ENCODE measurements around the gene HOOK2.

Gene HOOK2

DNA sequence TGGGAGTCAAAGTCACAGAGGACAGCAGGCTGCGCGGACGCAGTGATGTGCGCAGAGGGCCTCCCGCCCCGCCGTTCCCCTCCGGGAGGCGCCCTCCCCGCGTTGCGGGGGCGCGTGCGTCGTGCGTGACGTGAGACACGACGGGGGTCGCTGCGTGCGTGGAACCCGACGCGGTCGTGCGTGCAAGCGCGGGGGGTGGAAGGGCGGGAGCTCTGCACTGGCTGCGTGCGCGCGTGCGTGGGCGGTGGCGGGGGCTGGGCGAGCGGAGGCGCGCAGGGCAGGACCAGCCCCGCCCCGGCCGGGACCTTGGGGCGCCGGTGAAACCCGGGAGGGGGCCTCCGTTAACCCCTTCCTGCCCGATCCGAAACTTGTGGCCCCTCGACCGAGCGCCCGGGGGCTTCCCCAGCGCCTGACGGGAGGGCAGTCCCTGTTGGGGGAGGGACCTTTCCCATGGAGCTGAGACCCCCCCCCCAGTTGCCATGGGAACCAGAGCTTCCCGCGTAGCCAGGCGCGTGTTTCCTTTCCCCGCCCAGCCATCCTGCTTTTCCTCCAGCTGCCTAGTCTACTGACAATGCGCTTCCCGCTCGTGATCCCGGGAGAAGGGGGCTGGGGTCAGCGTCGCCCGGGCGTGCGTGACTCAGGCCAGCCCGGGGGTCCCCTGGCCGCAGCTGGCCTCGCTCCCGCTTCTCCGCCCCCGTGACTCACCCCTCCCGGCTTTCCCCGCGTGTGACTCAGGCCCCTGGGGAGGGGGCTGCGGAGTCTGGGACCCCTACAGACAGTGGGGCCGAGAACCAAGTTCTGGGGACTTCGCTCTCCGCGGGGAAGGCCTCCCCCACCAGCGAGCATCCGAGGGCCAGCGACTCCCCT is 7.3 kb upstream of the HOOK2 start:
- DNase-seq = peak; percentile 52 to 81

DNA sequence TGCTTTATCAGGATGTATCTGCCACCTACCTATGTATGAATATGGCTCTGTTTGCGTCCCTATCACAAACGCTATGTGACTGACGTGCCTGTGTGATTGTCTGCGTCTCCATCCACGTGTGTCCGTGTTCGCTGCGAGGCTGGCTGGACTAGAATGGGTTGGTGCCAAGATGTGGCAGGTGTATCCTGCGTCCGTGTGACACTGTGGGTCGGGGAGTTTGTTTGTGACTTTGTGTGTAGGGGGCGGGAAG is 6.7 kb upstream of the HOOK2 start:
- peak in 1 of 2 donors; percentile 52 for DNase-seq

DNA sequence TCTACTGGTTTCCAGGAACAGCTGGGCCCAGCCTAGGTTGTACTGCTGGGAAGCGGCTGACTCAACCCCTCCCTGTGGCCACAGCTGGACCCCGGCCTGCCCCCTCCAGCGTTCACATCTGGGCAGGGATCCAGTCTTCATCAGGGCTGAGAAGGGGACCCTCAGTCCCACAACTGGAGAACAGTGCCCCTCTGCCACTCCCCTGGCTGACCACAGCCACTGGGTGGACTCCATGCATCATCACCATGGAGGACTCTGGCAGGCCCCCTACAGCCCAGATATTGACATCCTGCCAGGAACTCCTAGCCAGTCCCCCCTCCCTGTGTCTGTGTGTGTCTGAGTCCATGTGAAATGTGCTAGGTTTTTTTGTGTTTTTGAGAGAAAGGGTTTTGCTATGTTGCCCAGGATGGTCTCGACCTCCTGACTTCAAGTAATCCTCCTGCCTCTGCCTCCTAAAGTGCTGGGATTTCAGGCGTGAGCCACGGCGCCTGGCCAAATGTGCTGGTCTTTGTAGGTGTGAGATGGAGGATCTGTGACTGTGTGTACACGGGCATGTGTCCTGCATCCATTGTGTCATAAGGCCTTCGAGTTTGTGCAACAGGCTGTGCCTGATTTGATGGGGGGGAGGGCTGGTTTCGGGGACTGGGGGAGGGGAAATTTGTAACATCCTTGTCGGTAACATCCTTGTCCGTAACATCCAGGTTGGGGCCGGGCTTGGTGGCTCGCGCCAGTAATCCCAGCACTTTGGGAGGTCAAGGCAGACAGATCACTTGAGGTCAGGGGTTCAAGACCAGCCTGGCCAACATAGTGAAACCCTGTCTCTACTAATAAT is 4.0 kb upstream of the HOOK2 start:
- DNase-seq = no peak

DNA sequence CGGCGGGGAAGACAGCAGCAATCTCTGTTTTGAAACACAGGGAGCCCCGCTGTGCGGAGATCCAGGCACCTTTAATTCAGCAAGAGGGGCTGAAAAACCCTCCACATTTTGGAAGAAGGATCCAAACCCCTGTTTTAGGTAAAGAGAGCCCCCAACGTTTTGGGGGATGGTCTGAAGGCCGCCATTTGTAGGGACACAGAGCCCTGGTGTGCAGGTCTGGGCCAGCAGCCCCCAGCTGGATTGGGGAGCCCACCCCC is 3.5 kb upstream of the HOOK2 start:
- no peak for DNase-seq

DNA sequence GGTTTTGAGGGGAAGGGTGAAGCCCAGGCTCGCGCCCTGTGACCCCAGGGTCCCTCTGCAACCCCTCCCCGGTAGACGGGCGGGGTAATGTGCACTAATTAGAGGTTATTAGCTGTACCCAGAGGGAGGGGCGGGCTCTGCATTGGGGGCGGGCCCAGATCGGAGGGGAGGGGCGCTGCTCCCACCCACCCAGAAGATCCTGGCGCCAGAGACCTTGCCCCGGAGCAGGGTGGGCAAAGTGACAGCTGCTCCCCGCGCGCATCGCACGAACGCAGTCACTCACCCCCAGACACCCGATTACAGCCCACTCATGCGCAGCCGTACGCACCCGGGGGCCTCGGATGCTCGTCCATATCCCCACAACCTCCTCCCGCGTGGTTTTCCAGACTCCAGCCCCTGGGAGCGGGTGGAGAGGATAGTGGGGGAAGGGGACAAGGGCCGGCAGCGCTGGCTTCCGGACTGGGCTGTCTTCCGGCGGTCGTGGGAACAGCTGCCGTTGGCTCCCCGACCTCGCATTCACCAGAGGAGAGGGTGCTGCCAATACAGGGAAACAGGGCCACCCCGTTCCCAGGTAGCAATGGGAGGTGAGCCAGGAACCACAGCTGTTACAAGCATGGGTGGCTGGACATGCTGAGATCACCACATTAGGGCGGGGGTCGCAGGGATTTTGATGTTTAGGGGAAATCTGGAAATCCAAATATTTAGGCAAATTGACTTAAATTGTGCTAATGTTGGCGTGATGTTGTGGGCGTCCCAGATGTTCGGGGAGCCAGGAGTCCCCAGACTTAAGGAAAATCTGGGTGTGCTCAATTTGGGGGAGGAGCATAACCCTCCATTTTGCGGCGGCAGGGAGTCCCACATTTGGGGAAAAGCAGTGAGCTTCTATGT is 2.9 kb upstream of the HOOK2 start:
- DNase-seq = peak in 1 of 2 donors; percentile 36

DNA sequence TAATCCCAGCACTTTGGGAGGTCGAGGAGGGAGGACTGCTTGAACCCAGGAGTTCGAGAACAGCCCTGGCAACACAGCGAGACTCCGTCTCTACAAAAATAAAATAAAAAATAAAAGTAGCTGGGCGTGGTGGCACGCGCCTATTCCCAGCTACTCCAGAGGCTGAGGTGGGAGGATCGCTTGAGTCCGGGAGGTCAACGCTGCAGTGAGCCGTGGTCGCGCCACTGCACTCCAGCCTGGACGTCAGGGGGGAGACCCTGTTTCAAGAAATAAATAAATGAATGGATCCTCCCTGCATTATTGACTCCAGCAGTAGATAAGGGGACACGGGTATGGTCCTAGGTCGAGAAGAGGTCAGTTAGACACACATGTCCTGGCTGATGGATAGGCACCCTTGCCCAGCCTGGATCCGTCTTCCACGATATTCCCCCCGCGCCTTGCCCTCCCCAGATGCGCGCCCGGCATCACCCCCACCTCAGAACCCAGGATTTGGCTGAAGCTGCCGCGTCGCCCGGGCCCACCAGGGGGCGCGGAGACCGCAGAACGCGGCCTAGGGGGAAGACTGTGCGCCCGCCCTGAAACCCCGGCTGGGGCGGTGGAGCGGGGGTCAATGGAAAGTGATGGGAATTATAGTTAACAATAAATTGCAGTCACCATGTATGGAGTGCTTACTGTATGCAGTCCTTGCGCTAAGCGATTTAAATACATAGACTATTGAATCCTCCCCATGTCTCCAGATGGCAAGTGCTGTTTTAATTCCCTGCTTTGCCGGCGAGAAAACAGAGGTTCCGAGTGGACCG is 2.1 kb upstream of the HOOK2 start:
- peak; percentile 58 to 59 for DNase-seq

DNA sequence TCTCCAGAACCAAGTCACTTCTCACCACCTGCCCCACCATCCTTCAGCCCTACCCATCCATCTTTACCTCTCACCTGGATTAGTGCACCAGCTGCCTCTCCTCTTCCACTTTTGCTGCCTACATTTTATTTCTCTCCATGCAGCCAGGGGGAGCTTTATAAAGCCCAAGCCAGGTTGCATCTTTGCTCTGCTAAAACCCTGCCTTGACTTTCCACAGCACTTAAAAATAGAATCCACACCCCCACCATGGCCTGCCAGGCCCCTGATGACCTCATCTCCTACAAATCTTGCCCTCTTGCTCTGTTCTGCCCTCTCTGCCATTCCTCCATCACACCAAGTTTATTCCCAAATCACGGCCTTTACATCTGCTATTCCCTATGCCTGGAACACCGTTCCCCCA is 1.8 kb downstream of the HOOK2 start:
- DNase-seq = no peak

DNA sequence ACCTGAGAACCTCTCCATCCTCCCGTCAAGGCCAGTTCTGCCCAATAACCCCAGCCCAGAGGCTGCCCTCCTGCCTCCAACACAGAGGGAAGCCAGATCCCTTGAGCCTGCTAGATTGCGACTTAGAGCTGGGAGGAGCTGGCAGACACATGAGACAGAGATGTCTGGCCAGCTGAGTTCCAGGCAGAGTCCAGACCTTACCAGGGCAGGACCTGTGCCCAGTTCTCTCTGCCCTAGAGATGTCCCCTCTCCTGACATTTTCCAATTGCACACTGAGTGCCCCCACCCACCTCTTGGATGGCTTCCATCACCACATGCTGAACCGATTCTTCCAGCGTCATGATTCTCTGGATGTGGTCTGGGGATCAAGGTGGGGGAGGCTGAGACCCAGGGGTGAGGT is 3.0 kb downstream of the HOOK2 start:
- no peak for DNase-seq

DNA sequence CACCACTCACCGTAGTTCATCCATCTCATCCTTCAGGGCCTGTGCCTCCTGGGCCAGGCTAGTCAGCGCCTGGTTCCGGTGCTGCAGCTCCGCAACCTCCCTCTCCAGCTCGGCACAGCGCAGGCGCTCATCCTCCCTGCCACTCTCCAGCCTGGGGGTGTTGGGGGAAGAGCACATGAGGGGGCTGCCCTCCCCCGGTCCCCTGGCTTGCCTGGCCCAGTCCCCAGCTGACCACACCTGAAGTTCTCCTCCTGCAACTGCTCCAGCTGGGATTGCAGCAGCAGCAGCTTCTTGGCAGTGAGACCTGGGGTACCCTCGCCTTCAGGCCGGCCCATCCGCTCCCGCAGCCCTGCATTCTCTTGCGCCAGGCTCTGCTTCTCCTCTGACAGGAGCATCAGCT is 4.4 kb downstream of the HOOK2 start:
- no peak for DNase-seq

DNA sequence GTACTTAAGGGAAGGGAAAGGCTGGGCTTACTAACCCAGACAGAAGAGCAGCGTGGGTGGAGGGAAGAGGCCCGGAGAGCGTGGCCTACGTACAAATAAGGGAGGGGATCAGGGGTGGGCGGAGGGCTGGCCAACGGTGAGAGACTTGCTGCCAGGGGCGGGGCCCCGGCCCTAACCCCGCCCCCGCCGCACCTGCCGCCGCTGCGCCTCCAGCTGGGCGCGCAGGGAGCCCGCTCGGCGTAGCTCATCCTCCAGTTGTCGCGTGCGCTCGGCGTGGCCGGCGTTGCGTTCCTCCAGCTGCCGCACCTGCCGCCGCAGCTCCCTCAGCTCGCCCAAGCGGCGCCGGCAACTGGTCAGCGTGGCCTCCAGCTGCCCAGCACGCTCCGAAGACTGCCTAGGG is 5.7 kb downstream of the HOOK2 start:
- DNase-seq = no peak

DNA sequence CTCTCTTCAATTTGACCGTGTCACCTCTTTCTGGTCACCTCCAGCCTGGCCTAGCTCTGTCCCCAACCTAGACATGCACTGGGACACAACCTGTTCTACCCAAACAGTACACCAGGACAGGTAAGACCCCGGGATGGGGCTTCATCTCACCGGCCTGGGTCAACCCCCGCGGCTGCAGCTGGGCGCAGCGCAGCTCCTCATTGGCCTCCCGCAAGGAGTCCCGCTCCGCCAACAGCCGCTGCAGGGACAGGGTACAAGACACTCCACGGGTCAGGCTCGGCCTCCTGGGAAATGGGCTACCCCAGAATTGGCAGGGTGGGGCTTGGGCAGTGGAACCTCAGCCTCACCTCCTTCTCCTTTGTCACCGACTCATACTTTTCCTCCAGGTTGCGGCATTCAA is 7.7 kb downstream of the HOOK2 start:
- DNase-seq = no peak

DNA sequence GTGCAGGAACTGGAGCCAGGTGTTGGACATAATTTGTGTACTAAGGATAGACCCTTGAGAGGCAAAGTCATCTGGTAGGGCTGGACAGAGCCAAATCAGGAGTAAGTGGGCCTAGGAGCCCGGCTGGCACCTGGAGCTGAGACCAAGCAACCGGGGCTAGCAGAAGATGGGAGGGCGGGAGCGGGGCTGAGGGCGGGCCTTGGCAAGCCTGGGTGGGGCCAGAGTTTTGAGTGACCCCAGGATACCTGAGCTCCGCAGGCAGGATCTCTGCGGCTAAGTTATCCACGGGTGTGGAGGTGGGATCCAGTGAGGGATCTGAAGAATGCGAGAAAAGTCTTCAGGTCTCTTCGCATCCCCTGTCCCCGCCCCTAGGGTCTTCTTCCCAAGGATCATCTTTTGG is 8.2 kb downstream of the HOOK2 start:
- DNase-seq = no peak

DNA sequence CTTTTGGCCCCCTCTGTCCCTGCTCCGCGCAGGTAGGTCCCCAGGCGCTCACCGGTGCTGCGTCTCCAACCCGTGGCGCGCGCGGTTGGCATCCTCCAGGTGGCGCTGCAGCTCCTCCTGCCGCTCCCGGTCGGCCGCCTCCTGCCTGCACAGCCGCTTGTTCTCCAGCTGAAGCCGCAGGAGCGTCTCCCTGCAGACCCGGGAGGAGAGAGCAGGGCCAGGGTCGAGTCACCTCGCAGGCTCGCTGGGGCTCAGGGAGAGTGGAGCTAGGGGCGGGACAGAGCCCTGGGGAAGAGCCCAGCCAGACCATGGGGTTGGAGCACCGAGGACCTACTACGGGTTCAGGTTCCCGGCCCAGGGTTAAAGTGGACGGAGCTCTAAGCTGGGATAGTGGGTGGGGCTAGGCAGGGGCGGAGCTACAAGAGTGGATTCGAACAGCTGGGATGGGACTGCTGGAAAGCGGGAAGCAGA is 9.3 kb downstream of the HOOK2 start:
- peak; percentile 27 to 31 for DNase-seq

DNA sequence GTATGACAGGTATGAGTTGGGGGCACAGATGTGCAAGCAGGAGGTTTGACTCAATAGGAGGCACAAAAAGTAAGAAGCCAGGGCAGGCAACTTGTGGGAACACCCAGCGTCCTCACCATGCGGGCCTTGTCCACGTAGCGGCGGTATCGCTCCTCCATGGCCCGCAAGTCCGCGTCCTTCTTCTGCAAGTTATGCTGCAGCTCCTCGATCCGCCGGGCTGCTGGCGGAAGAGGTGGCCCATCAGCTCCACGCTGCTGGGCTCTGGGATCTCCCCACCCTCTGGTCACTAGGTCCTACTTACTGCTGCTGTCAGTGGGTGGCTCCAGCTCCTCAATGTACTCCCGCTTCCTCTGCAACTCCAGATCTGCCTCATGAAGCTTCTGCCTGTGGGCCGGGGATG is 10.7 kb downstream of the HOOK2 start:
- no peak for DNase-seq

DNA sequence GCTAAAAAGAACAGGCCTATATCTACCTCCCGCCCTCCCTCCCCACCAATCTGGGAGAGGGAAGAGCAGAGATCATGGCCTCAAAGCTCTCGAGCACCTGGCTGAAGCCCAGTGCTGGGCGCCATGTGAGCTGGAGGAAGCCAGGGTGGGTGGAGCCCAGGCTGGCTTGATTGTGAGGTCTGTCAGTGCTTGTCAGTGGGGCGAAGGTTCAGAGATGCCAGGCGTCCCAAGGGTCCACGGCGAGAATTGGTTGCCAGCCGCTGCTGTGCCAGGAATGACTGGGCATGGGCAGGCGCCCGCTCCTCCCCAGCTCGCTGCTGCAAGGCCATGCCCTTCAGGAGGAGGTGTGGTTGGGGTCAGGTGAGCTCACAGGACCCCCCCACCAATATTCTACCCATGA is 12.3 kb downstream of the HOOK2 start:
- no peak for DNase-seq

DNA sequence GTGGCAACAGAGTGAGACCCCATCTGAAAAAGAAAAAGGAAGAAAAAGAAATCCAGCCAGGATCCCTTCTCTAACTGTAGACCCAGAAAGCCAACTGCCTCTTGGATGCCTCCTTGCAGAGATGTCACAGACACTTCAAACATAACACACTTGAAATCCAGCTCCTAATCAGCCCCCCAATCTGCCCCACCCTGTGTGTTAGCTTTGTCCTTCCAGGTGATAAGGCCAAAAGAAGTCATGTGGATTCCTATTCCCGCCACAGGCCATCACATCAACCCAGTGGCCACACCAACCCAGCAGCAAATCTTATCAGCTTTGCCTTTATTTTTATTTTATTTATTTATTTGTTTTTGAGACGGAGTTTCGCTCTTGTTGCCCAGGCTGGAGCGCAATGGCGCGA is 15.7 kb downstream of the HOOK2 start:
- no peak for DNase-seq

DNA sequence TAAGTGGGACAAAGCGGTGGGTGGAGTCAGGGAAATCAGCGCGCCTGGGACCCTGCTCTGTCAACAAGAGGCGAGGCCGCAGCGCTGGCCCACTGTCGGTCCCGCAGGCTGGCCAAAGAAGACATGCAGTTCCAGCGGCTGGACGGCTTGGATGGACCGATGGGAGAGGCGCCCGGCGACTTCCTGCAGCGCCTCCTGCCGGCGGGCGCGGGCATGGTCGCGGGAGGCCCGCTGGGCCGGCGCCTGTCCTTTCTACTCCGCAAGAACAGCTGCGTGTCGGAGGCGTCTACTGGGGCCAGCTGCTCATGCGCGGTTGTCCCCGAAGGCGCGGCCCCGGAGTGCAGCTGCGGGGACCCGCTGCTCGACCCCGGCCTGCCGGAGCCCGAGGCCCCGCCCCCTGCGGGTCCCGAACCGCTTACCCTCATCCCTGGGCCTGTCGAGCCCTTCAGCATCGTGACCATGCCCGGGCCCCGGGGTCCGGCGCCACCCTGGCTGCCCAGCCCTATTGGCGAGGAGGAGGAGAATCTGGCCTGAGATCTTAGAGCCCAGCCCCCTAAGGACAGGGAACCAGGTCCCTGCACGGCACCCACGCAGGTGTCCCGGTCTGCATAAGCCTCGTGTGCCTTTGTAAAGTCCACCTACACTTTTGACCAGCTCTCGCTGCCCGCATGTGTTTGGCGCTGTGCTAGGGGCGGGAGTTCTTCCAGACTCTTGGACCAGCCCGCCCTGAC is 17.6 kb downstream of the HOOK2 start:
- peak; percentile 25 to 58 for DNase-seq

DNA sequence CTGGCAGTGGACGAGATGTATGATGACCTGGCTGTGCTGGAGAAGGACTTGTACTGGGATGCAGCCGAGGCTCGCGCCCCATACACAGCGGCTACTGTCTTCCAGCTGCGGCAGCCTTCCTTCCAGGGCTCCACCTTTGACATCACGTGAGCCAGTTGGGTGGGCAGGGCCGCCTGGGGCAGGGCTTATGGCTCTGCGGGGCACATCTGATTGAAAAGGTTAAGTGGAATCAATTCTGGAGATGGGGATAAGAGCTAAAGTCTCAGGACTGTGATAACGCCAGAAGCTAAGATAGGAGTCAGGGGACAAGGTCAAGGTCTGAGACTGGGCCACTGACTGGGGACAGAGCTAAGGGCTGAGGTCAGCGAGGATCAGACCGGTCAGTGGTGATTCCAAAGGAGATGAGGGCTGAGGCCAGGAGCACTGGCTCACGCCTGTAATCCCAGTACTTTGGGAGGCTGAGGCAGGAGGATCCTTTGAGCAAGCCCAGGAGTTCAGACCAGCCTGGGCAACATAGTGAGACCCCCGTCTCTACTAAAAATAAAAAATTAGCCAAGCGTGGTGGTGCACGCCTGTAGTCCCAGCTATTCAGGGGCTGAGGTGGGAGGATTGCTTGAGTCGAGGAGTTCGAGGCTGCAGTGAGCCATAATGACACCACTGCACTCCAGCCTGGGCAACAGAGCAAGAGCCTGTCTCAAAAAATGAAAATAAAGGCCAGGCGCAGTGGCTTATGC is 19.0 kb downstream of the HOOK2 start:
- DNase-seq = no peak

DNA sequence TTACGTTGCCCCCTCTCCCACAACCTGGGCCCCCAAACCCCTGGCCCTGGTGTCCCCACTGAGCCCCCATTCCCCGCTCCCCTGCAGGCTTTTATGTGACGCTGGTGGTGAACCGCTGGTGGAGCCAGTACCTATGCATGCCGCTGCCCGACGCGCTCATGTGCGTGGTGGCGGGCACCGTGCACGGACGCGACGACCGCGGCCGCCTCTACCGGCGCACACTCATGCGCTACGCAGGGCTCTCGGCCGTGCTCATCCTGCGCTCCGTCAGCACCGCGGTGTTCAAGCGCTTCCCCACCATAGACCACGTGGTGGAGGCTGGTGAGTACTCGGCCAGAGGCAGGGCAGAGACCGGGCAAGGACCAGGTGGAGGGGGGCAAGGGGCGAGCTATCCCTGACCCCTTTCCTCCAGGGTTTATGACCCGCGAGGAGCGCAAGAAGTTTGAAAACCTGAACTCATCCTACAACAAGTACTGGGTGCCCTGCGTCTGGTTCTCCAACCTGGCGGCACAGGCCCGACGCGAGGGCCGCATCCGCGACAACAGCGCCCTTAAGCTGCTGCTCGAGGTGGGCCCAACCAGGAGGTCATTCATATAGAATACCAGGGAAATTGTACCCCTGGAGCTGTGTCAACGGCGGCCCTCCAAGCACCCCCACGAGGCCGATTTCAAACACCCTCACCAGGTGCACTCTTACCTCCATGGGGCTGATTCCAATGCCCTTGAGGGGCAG is 20.7 kb downstream of the HOOK2 start:
- no peak for DNase-seq

DNA sequence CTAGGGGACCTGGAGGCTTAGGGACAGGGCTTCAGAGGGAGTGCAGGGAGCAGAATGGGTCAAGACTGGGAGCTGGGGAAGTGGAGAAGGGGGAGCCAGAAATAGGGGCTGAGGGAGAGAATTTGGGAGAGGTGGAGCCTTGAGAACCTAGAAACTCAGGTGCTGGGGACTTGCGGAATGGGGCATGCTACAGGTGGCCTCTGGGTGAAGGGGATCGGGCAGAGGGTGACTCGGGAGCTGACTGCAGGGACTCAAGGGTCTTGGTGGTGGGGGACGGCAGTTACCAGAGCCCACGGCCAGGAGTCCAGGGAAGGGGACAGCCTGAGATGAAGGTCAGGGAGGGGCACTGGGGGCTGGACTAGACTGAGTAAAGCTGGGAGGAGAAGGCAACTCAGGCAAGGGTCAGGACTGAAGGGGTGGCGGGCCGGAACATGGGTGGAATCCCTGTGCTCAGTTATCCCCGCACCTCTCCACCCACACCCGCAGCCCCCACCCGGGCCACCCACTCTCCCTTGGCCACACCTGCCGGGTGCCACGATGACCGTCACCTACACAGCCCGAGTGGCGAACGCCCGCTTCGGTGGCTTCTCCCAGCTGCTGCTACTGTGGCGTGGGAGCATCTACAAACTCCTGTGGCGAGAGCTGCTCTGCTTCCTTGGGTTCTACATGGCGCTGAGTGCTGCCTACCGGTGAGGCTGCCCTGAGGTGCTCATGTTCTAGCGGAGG is 23.1 kb downstream of the HOOK2 start:
- DNase-seq = no peak
